ENCODE data around the gene CCNYL1.

GRCh38 chr2:207704078-207704477 is 7.4 kb upstream of the CCNYL1 start:
- no peak for TF ChIP-seq CTCF (IDR thresholded peaks at IDR 0.05)
- no peak for TF ChIP-seq POLR2A (IDR thresholded peaks at IDR 0.05)
- no peak for TF ChIP-seq EP300 (IDR thresholded peaks at IDR 0.05)

Data from ovary (tissue), 3 donors.